Measurements from ENCODE around the gene ZNF337.
"Not testable (repeated sequence)": the region's sequence is repeated elsewhere in the genome, so short reads cannot be mapped to it uniquely, and the experiment has no call there.

Gene ZNF337

GRCh38 chr20:25730862-25731261 lies 34.2 kb upstream of the ZNF337 start:
- no peak overlapping the region for H3K27ac ChIP-seq
- H3K4me3 ChIP-seq, result no peak overlapping the region
- DNase-seq (ENCODE audit: low read depth, low spot score), result no peak
- H3K9ac ChIP-seq (ENCODE audit: insufficient read length), result no peak overlapping the region
- peaks cover under 1% of the 10 kb centered on the region; the same call in 1 of the 2 replicates for H3K9me3 ChIP-seq (ENCODE audit: low read depth, low read length)
- no peak for TF ChIP-seq EZH2 (IDR thresholded peaks at IDR 0.05)
- TF ChIP-seq POLR2AphosphoS5 (IDR thresholded peaks at IDR 0.05; ENCODE audit: borderline replicate concordance, low read depth, low read length), result no peak
- no peak for TF ChIP-seq FOXP2 (optimal IDR thresholded peaks at IDR 0.05; ENCODE audit: control extremely low read depth, extremely low read length, insufficient read depth)
- no peaks in the 10 kb centered on the region for H3K36me3 ChIP-seq (ENCODE audit: insufficient read depth, low read length)

- Histone ChIP-seq H3K4me3 (no peak overlapping the region), H3K27ac (no peak overlapping the region), H3K36me3 (ENCODE audit: insufficient read depth, low read length) (no peaks in the 10 kb centered on the region), H3K9ac (ENCODE audit: insufficient read length) (no peak overlapping the region), H3K9me3 (ENCODE audit: low read depth, low read length) (peaks cover 5% of the 10 kb centered on the region; the same call in 1 of the 2 replicates)
- DNase-seq (ENCODE audit: low read depth, low spot score), result no peak
- TF ChIP-seq FOXP2 (optimal IDR thresholded peaks at IDR 0.05; ENCODE audit: control extremely low read depth, extremely low read length, insufficient read depth) (no peak), POLR2AphosphoS5 (IDR thresholded peaks at IDR 0.05; ENCODE audit: borderline replicate concordance, low read depth, low read length) (no peak), EZH2 (IDR thresholded peaks at IDR 0.05) (no peak)
Observed at GRCh38 chr20:25726357-25726756, 29.7 kb upstream of the ZNF337 start.

- H3K9me3 ChIP-seq (ENCODE audit: low read depth, low read length), result peaks cover 5% of the 10 kb centered on the region; the same call in 1 of the 2 replicates
- no peak for DNase-seq (ENCODE audit: low read depth, low spot score)
- H3K27ac ChIP-seq, result no peak overlapping the region
- no peak overlapping the region for H3K4me3 ChIP-seq
- no peak overlapping the region for H3K9ac ChIP-seq (ENCODE audit: insufficient read length)
- TF ChIP-seq FOXP2 (optimal IDR thresholded peaks at IDR 0.05; ENCODE audit: control extremely low read depth, extremely low read length, insufficient read depth) (no peak), EZH2 (IDR thresholded peaks at IDR 0.05) (no peak), POLR2AphosphoS5 (IDR thresholded peaks at IDR 0.05; ENCODE audit: borderline replicate concordance, low read depth, low read length) (no peak)
- no peaks in the 10 kb centered on the region for H3K36me3 ChIP-seq (ENCODE audit: insufficient read depth, low read length)
Observed at GRCh38 chr20:25725639-25726038, 29.0 kb upstream of the ZNF337 start.

- Histone ChIP-seq H3K27ac (no peak overlapping the region), H3K4me3 (no peak overlapping the region), H3K9ac (ENCODE audit: insufficient read length) (no peak overlapping the region), H3K9me3 (ENCODE audit: low read depth, low read length) (peaks cover 5% of the 10 kb centered on the region; the same call in 1 of the 2 replicates), H3K36me3 (ENCODE audit: insufficient read depth, low read length) (no peaks in the 10 kb centered on the region)
- no peak for TF ChIP-seq EZH2 (IDR thresholded peaks at IDR 0.05)
- TF ChIP-seq POLR2AphosphoS5 (IDR thresholded peaks at IDR 0.05; ENCODE audit: borderline replicate concordance, low read depth, low read length), result no peak
- no peak for DNase-seq (ENCODE audit: low read depth, low spot score)
Observed at GRCh38 chr20:25723975-25724374, 27.3 kb upstream of the ZNF337 start.

GRCh38 chr20:25720285-25720684 lies 23.6 kb upstream of the ZNF337 start:
- Histone ChIP-seq H3K36me3 (ENCODE audit: insufficient read depth, low read length) (no peaks in the 10 kb centered on the region), H3K9ac (ENCODE audit: insufficient read length) (no peak overlapping the region), H3K27ac (no peak overlapping the region), H3K4me3 (no peak overlapping the region), H3K9me3 (ENCODE audit: low read depth, low read length) (no peaks in the 10 kb centered on the region)
- TF ChIP-seq EZH2 (IDR thresholded peaks at IDR 0.05) (no peak), FOXP2 (optimal IDR thresholded peaks at IDR 0.05; ENCODE audit: control extremely low read depth, extremely low read length, insufficient read depth) (no peak), POLR2AphosphoS5 (IDR thresholded peaks at IDR 0.05; ENCODE audit: borderline replicate concordance, low read depth, low read length) (no peak)
- no peak for DNase-seq (ENCODE audit: low read depth, low spot score)

- not testable (repeated sequence) for H3K4me3 ChIP-seq; DNase-seq (ENCODE audit: low read depth, low spot score); H3K9ac ChIP-seq (ENCODE audit: insufficient read length); H3K27ac ChIP-seq; H3K9me3 ChIP-seq (ENCODE audit: low read depth, low read length); H3K36me3 ChIP-seq (ENCODE audit: insufficient read depth, low read length)
Observed at GRCh38 chr20:25718896-25719809, 22.5 kb upstream of the ZNF337 start.

- no peak for DNase-seq (ENCODE audit: low read depth, low spot score)
- Histone ChIP-seq H3K27ac (no peak overlapping the region), H3K9me3 (ENCODE audit: low read depth, low read length) (no peaks in the 10 kb centered on the region), H3K36me3 (ENCODE audit: insufficient read depth, low read length) (no peaks in the 10 kb centered on the region), H3K9ac (ENCODE audit: insufficient read length) (no peak overlapping the region), H3K4me3 (no peak overlapping the region)
- no peak for TF ChIP-seq FOXP2 (optimal IDR thresholded peaks at IDR 0.05; ENCODE audit: control extremely low read depth, extremely low read length, insufficient read depth)
- TF ChIP-seq POLR2AphosphoS5 (IDR thresholded peaks at IDR 0.05; ENCODE audit: borderline replicate concordance, low read depth, low read length), result no peak
- TF ChIP-seq EZH2 (IDR thresholded peaks at IDR 0.05), result no peak
Observed at GRCh38 chr20:25707695-25708094, 11.0 kb upstream of the ZNF337 start.

- TF ChIP-seq FOXP2 (optimal IDR thresholded peaks at IDR 0.05; ENCODE audit: control extremely low read depth, extremely low read length, insufficient read depth) (no peak), EZH2 (IDR thresholded peaks at IDR 0.05) (no peak), POLR2AphosphoS5 (IDR thresholded peaks at IDR 0.05; ENCODE audit: borderline replicate concordance, low read depth, low read length) (no peak)
- DNase-seq (ENCODE audit: low read depth, low spot score), result no peak
- Histone ChIP-seq H3K27ac (no peak overlapping the region), H3K36me3 (ENCODE audit: insufficient read depth, low read length) (no peaks in the 10 kb centered on the region), H3K9ac (ENCODE audit: insufficient read length) (no peak overlapping the region), H3K4me3 (no peak overlapping the region), H3K9me3 (ENCODE audit: low read depth, low read length) (no peaks in the 10 kb centered on the region)
Observed at GRCh38 chr20:25706793-25707192, 10.1 kb upstream of the ZNF337 start.

All from SK-N-MC (cell line).